Keratinocyte (primary cell): ENCODE results near the gene VTCN1. TPM values are rescaled to one million over a fixed set of nuclear protein-coding genes. Genes with fewer than 3 reads are reported as not detected.

ENCODE experiments used
- DNase-seq: peaks from one replicate; pipeline ENCODE4 v3.0.0-alpha.2; 2011; ENCODE audit warnings: low read depth, missing footprints, low spot score
- FAIRE-seq: peaks from 2 replicates; lab custom pipeline; 2011; peaks lifted over from hg19 to GRCh38; lab: Jason Lieb, UNC
- H2AFZ ChIP-seq: 2 replicates; pipeline ENCODE4 v1.6.0; 2012; ENCODE audit warnings: low read length, control low read depth, inconsistent platforms; ENCODE audit not compliant: control insufficient read depth
- H3K27ac ChIP-seq: 2 replicates; pipeline ENCODE4 v1.5.1; 2011; ENCODE audit warnings: low read length; ENCODE audit not compliant: control insufficient read depth, insufficient read depth
- H3K27me3 ChIP-seq: 3 replicates; pipeline ENCODE4 v1.6.0; 2011; ENCODE audit warnings: low read length; ENCODE audit not compliant: control insufficient read depth, insufficient read depth; ENCODE audit errors: extremely low read depth
- H3K36me3 ChIP-seq, 2 experiments: 2 replicates in 1 of 2; 3 replicates in 1 of 2; pipeline ENCODE4 v1.5.1; 2011; ENCODE audit warnings: low read length in 2 of 2, mild to moderate bottlenecking in 1 of 2; ENCODE audit not compliant: control insufficient read depth in 2 of 2, insufficient read depth in 2 of 2; ENCODE audit errors: extremely low read depth in 1 of 2
- H3K4me1 ChIP-seq: 3 replicates; pipeline ENCODE4 v1.5.1; 2011; ENCODE audit warnings: low read length; ENCODE audit not compliant: control insufficient read depth, insufficient read depth; ENCODE audit errors: extremely low read depth
- H3K4me2 ChIP-seq: 3 replicates; pipeline ENCODE4 v1.6.0; 2011; ENCODE audit warnings: low read depth, low read length; ENCODE audit not compliant: control insufficient read depth, insufficient read depth; ENCODE audit errors: extremely low read depth
- H3K4me3 ChIP-seq, 3 experiments: fragments of 200-600 bp in 1 of 3; sonication (generic) in 1 of 3; 2 replicates in 2 of 3; 3 replicates in 1 of 3; pipeline ENCODE4 v1.5.1; 2011 to 2016; ENCODE audit warnings: low read length in 3 of 3, mild to moderate bottlenecking in 3 of 3, control low read depth in 2 of 3, inconsistent platforms in 1 of 3, low read depth in 1 of 3, mixed read lengths in 1 of 3, mixed run types in 1 of 3, moderate library complexity in 1 of 3; ENCODE audit not compliant: control insufficient read depth in 2 of 3, insufficient read depth in 2 of 3; ENCODE audit errors: extremely low read depth in 1 of 3
- H3K79me2 ChIP-seq: 2 replicates; pipeline ENCODE4 v1.6.0; 2012; ENCODE audit warnings: low read length; ENCODE audit not compliant: control insufficient read depth, insufficient read depth
- H3K9ac ChIP-seq: 3 replicates; pipeline ENCODE4 v1.6.0; 2011; ENCODE audit warnings: low read length; ENCODE audit not compliant: control insufficient read depth, insufficient read depth; ENCODE audit errors: extremely low read depth
- H3K9me1 ChIP-seq: 3 replicates; pipeline ENCODE4 v1.6.0; 2011; ENCODE audit warnings: low read length; ENCODE audit not compliant: control insufficient read depth, insufficient read depth; ENCODE audit errors: extremely low read depth
- H3K9me3 ChIP-seq: 2 replicates; pipeline ENCODE4 v1.5.1; 2012; ENCODE audit warnings: low read depth, low read length; ENCODE audit not compliant: control insufficient read depth
- H4K20me1 ChIP-seq: 3 replicates; pipeline ENCODE4 v1.6.0; 2011; ENCODE audit warnings: low read length; ENCODE audit not compliant: control insufficient read depth, insufficient read depth; ENCODE audit errors: extremely low read depth
- EZH2 ChIP-seq: IDR thresholded peaks from one replicate; pipeline ENCODE4 v1.6.1; 2012; ENCODE audit warnings: inconsistent platforms, mild to moderate bottlenecking, low read length, moderate library complexity
- dilution Hi-C: fragments of 300-500 bp; cut with MboI; formaldehyde crosslinking; loops from one replicate; pipeline ENCODE4 v1.7.0; 2020; ENCODE audit warnings: low sequenced_read_pairs; ENCODE audit not compliant: extremely low pct_ligation_motif_present
- polyA plus RNA-seq, 5 experiments: library from polyadenylated mRNA; depleted of rRNA in 3 of 5; stranded (reverse) in 3 of 5; stranded (forward) in 1 of 5; unstranded in 1 of 5; fragments of >200 nt; gene quantifications; 1 replicate in 1 of 5; 2 replicates in 3 of 5; 3 replicates in 1 of 5; pipeline versions ENCODE4 v1.2.1 to v1.2.3, GENCODE V29; 2011 to 2012; ENCODE audit warnings: missing spikeins in 2 of 5, low read depth in 1 of 5, low replicate concordance in 1 of 5
- TF ChIP-seq, protein P1 (sequence below), 3 experiments: IDR thresholded peaks in 1 of 3; conservative IDR thresholded peaks in 1 of 3; optimal IDR thresholded peaks in 1 of 3; 2 replicates in 2 of 3; 3 replicates in 1 of 3; pipeline versions ENCODE3 to v1.5.1; 2011; ENCODE audit warnings: low read length in 3 of 3, mild to moderate bottlenecking in 3 of 3, moderate library complexity in 2 of 3, control low read depth in 1 of 3, inconsistent platforms in 1 of 3; ENCODE audit not compliant: insufficient read depth in 2 of 3; ENCODE audit errors: extremely low read depth in 1 of 3

The VTCN1 gene
- polyA plus RNA-seq, 1 donor (not counting 4 experiments of a cell fraction or from before 2014, with no cell fraction given): not detected

DNA sequence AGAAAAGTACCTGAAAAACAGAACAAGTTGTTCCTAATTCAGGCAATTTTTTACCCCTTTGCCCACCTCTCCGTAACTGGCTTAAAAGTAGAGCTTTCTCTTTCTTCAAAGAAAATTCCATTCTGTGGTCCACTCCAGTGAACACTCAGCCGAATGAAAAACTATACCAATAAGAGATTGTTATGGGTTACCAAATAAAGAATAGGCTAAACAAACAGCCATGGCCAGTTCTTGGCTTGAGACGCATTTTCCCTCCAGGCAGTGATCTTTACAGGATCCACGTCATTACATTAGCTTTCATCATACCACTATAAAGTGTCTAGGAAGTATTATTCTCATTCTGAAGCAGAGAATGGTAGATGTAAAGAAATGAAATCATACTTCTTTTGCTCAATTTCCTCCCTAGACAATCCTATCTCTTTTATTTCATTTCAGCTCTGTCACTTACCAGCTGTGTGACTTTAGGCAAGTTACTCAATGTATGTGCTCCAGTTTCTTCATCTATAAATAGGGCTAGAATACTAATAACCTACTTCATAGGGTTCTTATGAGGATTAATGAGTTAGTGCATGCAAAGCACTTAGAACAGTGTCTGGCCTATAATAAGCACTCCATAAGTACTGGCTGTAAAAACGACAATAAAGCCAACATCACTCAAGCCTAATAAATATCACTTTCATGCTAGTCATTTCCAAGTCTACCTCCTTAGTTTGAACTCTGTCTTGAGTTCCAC is 62.7 kb downstream of the VTCN1 start:
- Histone ChIP-seq H3K4me1 (peaks cover 9% of the 10 kb centered on the region), H3K27me3 (no peaks in the 10 kb centered on the region), H3K36me3 (no peaks in the 10 kb centered on the region), H3K9me1 (no peaks in the 10 kb centered on the region), H3K9me3 (no peaks in the 10 kb centered on the region), H2AFZ (no peak overlapping the region), H3K27ac (no peak overlapping the region), H3K79me2 (no peaks in the 10 kb centered on the region), H3K4me2 (no peak overlapping the region), H4K20me1 (no peaks in the 10 kb centered on the region), H3K9ac (no peak overlapping the region), H3K4me3 (no peak overlapping the region)
- DNase-seq (no peak), FAIRE-seq (no peak)
- no peak for TF ChIP-seq EZH2
- TF ChIP-seq, protein P1, sequence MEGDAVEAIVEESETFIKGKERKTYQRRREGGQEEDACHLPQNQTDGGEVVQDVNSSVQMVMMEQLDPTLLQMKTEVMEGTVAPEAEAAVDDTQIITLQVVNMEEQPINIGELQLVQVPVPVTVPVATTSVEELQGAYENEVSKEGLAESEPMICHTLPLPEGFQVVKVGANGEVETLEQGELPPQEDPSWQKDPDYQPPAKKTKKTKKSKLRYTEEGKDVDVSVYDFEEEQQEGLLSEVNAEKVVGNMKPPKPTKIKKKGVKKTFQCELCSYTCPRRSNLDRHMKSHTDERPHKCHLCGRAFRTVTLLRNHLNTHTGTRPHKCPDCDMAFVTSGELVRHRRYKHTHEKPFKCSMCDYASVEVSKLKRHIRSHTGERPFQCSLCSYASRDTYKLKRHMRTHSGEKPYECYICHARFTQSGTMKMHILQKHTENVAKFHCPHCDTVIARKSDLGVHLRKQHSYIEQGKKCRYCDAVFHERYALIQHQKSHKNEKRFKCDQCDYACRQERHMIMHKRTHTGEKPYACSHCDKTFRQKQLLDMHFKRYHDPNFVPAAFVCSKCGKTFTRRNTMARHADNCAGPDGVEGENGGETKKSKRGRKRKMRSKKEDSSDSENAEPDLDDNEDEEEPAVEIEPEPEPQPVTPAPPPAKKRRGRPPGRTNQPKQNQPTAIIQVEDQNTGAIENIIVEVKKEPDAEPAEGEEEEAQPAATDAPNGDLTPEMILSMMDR (optimal IDR thresholded peaks at IDR 0.05 in 1 of 3, IDR thresholded peaks at IDR 0.05 in 1 of 3, conservative IDR thresholded peaks at IDR 0.05 in 1 of 3; ENCODE audit: extremely low read depth in 1 of 3, insufficient read depth in 2 of 3, low read length in 3 of 3): no peak
- dilution Hi-C loops: no loop called here

DNA sequence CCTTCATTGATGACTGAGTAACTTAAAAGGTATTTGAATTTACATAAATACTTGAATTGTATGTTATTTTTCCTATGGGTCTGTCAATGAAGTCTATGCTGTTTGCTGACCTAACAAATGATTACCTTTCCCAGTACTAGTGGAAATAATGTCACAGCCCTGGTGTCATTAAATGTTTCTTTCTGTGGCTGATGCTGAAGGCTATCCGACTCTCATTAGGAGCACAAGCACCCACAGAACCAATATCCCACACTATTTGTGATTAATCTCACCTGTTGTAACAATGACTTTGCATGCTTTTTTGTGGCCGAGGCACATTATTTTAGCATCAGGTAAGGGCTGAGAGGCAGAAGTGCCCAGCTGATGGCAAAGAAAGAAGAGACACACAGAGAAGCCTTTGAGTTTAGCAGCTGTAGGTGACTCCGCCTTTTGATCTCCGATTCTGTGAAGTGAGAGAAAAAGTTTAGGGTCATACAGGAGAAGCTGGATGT is 63.3 kb downstream of the VTCN1 start:
- Histone ChIP-seq H3K27me3 (no peaks in the 10 kb centered on the region), H2AFZ (no peak overlapping the region), H3K4me3 (no peak overlapping the region), H3K9me1 (no peaks in the 10 kb centered on the region), H3K4me1 (peaks cover 9% of the 10 kb centered on the region), H3K9ac (no peak overlapping the region), H3K36me3 (no peaks in the 10 kb centered on the region), H4K20me1 (no peaks in the 10 kb centered on the region), H3K9me3 (no peaks in the 10 kb centered on the region), H3K4me2 (no peak overlapping the region), H3K79me2 (no peaks in the 10 kb centered on the region), H3K27ac (no peak overlapping the region)
- DNase-seq (no peak), FAIRE-seq (no peak)
- TF ChIP-seq, protein P1 (optimal IDR thresholded peaks at IDR 0.05 in 1 of 3, IDR thresholded peaks at IDR 0.05 in 1 of 3, conservative IDR thresholded peaks at IDR 0.05 in 1 of 3; ENCODE audit: extremely low read depth in 1 of 3, insufficient read depth in 2 of 3, low read length in 3 of 3): no peak
- TF ChIP-seq EZH2: no peak
- dilution Hi-C loops: no loop called here
